ENCODE data around the gene HOGA1. TPM values are rescaled to one million over a fixed set of nuclear protein-coding genes. Genes with fewer than 3 reads are reported as not detected.
"Not testable (repeated sequence)": the region's sequence is repeated elsewhere in the genome, so short reads cannot be mapped to it uniquely, and the experiment has no call there.

The HOGA1 gene
- total RNA-seq, 2 experiments from 2014 or later, result not detected

- no peaks in the 10 kb centered on the region for H3K4me1 Mint-ChIP-seq
- DNase-seq, result no peak
- no peaks in the 10 kb centered on the region for H3K27me3 Mint-ChIP-seq
- H3K9me3 Mint-ChIP-seq, result no peaks in the 10 kb centered on the region
- CTCF ChIA-PET, result interaction anchor here (0.7 to 2.2 kb wide), 4 partner anchors 12 to 254 kb away, joined by 3 to 11 read pairs (median 4); partner anchors contain the start of genes ANKRD2 and PI4K2A
- no peaks in the 10 kb centered on the region for H3K36me3 Mint-ChIP-seq (ENCODE audit: low read depth)
- no peak overlapping the region for H3K4me3 Mint-ChIP-seq
- POLR2A ChIA-PET, result no interaction called here
- no peak overlapping the region for H3K27ac Mint-ChIP-seq
Observed at GRCh38 chr10:97612386-97612785, 28.2 kb downstream of the HOGA1 start.

GRCh38 chr10:97618285-97618684, 34.1 kb downstream of the HOGA1 start:
- ChIA-PET CTCF (no interaction called here), POLR2A (no interaction called here)
- Mint-ChIP-seq H3K4me3 (no peak overlapping the region), H3K9me3 (no peaks in the 10 kb centered on the region), H3K27me3 (no peaks in the 10 kb centered on the region), H3K4me1 (no peaks in the 10 kb centered on the region), H3K36me3 (ENCODE audit: low read depth) (no peaks in the 10 kb centered on the region), H3K27ac (no peak overlapping the region)
- DNase-seq, result no peak

DNA sequence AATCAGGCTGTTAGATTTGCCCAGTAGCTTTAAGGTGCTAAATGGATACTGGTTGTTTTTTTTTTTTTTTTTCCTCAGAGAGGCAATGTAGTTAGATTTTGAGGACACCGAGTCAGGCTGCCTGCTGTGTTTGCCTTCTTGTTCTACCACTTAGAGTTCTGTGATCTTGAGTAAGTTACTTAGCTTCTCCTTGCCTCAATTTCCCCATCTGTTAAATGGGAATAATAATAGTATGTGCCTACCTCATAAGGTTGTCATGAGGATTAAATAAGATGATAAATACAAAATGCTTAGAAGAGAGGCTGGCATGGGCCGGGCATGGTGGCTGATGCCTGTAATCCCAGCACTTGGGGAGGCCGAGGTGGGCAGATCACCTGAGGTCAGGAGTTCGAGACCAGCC, 34.5 kb downstream of the HOGA1 start:
- POLR2A ChIA-PET, result no interaction called here
- no peak overlapping the region for H3K4me3 Mint-ChIP-seq
- CTCF ChIA-PET, result no interaction called here

GRCh38 chr10:97623277-97623676, 39.1 kb downstream of the HOGA1 start:
- DNase-seq, result no peak
- POLR2A ChIA-PET, result no interaction called here
- no peak overlapping the region for H3K27ac Mint-ChIP-seq
- H3K4me3 Mint-ChIP-seq, result no peak overlapping the region
- no peaks in the 10 kb centered on the region for H3K4me1 Mint-ChIP-seq
- CTCF ChIA-PET, result interaction anchor here (1.0 to 1.1 kb wide), 2 partner anchors 34 to 586 kb away, joined by 3 read pairs; no protein-coding TSS in a partner anchor
- H3K36me3 Mint-ChIP-seq (ENCODE audit: low read depth), result no peaks in the 10 kb centered on the region
- H3K27me3 Mint-ChIP-seq, result no peaks in the 10 kb centered on the region
- H3K9me3 Mint-ChIP-seq, result no peaks in the 10 kb centered on the region

More for the DNA sequence above, 34.5 kb downstream of the HOGA1 start:
- Mint-ChIP-seq H3K36me3 (ENCODE audit: low read depth) (no peaks in the 10 kb centered on the region), H3K27me3 (no peaks in the 10 kb centered on the region), H3K4me1 (no peaks in the 10 kb centered on the region), H3K9me3 (no peaks in the 10 kb centered on the region), H3K27ac (no peak overlapping the region)
- DNase-seq, result no peak

DNA sequence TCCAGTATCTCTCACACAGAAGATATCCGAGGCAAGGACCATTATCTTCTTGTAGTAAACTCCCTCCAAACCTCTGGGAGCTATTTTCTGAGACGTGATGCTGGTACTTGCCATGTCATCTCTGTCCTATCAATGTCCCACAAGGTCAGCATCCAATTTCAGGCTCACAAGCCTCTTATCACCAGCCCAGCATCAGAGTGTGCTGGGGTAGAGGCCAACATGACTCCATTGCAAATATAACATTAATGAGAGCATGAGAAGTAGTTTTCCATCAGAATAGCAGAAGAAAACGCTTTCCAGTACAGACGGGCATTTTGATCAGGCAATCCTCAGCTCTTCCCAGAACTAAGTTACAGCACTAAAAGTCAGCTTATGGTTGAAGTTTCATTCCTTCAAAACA, 43.5 kb downstream of the HOGA1 start:
- H3K36me3 Mint-ChIP-seq (ENCODE audit: low read depth), result no peaks in the 10 kb centered on the region
- no peak overlapping the region for H3K4me3 Mint-ChIP-seq
- ChIA-PET CTCF (no interaction called here), POLR2A (no interaction called here)
- peaks cover 7% of the 10 kb centered on the region for H3K4me1 Mint-ChIP-seq
- no peak overlapping the region for H3K27ac Mint-ChIP-seq
- H3K27me3 Mint-ChIP-seq, result no peaks in the 10 kb centered on the region
- H3K9me3 Mint-ChIP-seq, result no peaks in the 10 kb centered on the region
- DNase-seq, result no peak

DNA sequence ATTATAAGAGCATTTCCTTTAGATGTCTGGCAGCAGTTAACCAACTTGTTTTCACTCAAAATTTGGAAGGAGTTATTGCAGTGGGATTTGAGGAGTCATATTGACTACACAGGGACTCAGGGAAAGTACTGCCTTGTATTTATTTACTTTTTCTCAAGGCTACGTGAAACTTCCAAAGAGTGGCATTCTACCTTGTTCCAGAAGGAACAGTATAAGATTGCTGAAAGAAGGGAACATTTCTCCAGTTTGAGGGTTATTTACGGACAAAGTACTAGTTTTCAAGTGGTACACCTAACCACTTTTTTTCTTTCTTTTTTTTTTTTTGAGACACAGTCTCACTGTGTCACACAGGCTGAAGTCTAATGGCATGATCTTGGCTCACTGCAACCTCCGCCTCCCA, 44.0 kb downstream of the HOGA1 start:
- Mint-ChIP-seq H3K36me3 (ENCODE audit: low read depth) (peaks cover under 1% of the 10 kb centered on the region), H3K4me3 (no peak overlapping the region), H3K27me3 (no peaks in the 10 kb centered on the region), H3K9me3 (no peaks in the 10 kb centered on the region), H3K27ac (no peak overlapping the region), H3K4me1 (peaks cover 11% of the 10 kb centered on the region)
- no peak for DNase-seq
- ChIA-PET POLR2A (no interaction called here), CTCF (no interaction called here)

- H3K4me1 Mint-ChIP-seq, result peaks cover 18% of the 10 kb centered on the region
- ChIA-PET POLR2A (no interaction called here), CTCF (no interaction called here)
- no peak overlapping the region for H3K4me3 Mint-ChIP-seq
- H3K27me3 Mint-ChIP-seq, result no peaks in the 10 kb centered on the region
- no peak overlapping the region for H3K27ac Mint-ChIP-seq
- no peak for DNase-seq
- H3K36me3 Mint-ChIP-seq (ENCODE audit: low read depth), result peaks cover 2% of the 10 kb centered on the region
- no peaks in the 10 kb centered on the region for H3K9me3 Mint-ChIP-seq
Observed at GRCh38 chr10:97629289-97629688, 45.1 kb downstream of the HOGA1 start.

- Mint-ChIP-seq H3K9me3 (no peaks in the 10 kb centered on the region), H3K4me3 (no peak overlapping the region), H3K27me3 (no peaks in the 10 kb centered on the region), H3K27ac (no peak overlapping the region), H3K36me3 (ENCODE audit: low read depth) (peaks cover 2% of the 10 kb centered on the region), H3K4me1 (peaks cover 18% of the 10 kb centered on the region)
- ChIA-PET CTCF (no interaction called here), POLR2A (no interaction called here)
- no peak for DNase-seq
Observed at GRCh38 chr10:97631098-97631497, 46.9 kb downstream of the HOGA1 start.

GRCh38 chr10:97632949-97633884, 49.0 kb downstream of the HOGA1 start, which contains the start of gene MORN4:
TSS of gene MORN4 (minus strand) at chr10:97633500. CDS start at chr10:97619653, 13,847 bp downstream.
- no peaks in the 10 kb centered on the region for H3K27me3 Mint-ChIP-seq
- DNase-seq, result peak; percentile 94
- CTCF ChIA-PET, result no interaction called here
- H3K4me3 Mint-ChIP-seq, result peak within 1 kb of the TSS; percentile 93
- peaks cover 2% of the 10 kb centered on the region for H3K36me3 Mint-ChIP-seq (ENCODE audit: low read depth)
- peaks cover 18% of the 10 kb centered on the region for H3K4me1 Mint-ChIP-seq
- H3K27ac Mint-ChIP-seq, result peak within 1 kb of the TSS; percentile 87
- H3K9me3 Mint-ChIP-seq, result no peaks in the 10 kb centered on the region
- POLR2A ChIA-PET, result no interaction called here

DNA sequence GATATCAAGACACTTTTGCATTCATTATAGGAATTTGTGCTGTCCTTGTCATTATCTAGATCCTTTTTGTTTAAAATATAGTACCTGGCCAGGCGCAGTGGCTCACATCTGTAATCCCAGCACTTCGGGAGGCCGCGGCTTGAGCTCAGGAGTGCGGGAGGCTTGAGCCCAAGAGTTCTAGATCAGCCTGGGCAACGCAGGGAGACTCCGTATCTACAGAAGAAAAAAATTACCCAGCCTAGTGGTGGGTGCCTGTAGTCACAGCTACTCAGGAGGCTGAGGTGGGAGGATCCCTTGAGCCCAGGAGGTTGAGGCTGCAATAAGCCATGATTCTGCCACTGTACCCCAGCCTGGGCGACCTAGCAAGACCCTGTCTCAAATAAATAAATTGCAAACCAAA, 49.7 kb downstream of the HOGA1 start:
- CTCF ChIA-PET, result no interaction called here
- peaks cover 2% of the 10 kb centered on the region for H3K36me3 Mint-ChIP-seq (ENCODE audit: low read depth)

GRCh38 chr10:97635577-97635976, 51.4 kb downstream of the HOGA1 start:
- Mint-ChIP-seq H3K27ac (no peak overlapping the region), H3K9me3 (no peaks in the 10 kb centered on the region), H3K4me3 (no peak overlapping the region), H3K4me1 (peaks cover 22% of the 10 kb centered on the region), H3K27me3 (no peaks in the 10 kb centered on the region), H3K36me3 (ENCODE audit: low read depth) (peaks cover 2% of the 10 kb centered on the region)
- ChIA-PET CTCF (no interaction called here), POLR2A (no interaction called here)
- DNase-seq, result no peak

More for the DNA sequence above, 49.7 kb downstream of the HOGA1 start:
- POLR2A ChIA-PET, result no interaction called here
- peak overlapping the region; percentile 93 for H3K4me3 Mint-ChIP-seq
- peaks cover 18% of the 10 kb centered on the region for H3K4me1 Mint-ChIP-seq
- DNase-seq, result no peak
- no peaks in the 10 kb centered on the region for H3K27me3 Mint-ChIP-seq
- no peaks in the 10 kb centered on the region for H3K9me3 Mint-ChIP-seq
- H3K27ac Mint-ChIP-seq, result peak overlapping the region; percentile 87

GRCh38 chr10:97639090-97639489, 54.9 kb downstream of the HOGA1 start:
- H3K27me3 Mint-ChIP-seq; DNase-seq; H3K4me3 Mint-ChIP-seq; H3K36me3 Mint-ChIP-seq (ENCODE audit: low read depth); H3K27ac Mint-ChIP-seq; POLR2A ChIA-PET; H3K9me3 Mint-ChIP-seq: not testable (repeated sequence)
- CTCF ChIA-PET, result interaction anchor here (1.1 kb wide), 1 partner anchor 179 kb away, joined by 3 read pairs; no protein-coding TSS in a partner anchor
- peaks cover 24% of the 10 kb centered on the region for H3K4me1 Mint-ChIP-seq

DNA sequence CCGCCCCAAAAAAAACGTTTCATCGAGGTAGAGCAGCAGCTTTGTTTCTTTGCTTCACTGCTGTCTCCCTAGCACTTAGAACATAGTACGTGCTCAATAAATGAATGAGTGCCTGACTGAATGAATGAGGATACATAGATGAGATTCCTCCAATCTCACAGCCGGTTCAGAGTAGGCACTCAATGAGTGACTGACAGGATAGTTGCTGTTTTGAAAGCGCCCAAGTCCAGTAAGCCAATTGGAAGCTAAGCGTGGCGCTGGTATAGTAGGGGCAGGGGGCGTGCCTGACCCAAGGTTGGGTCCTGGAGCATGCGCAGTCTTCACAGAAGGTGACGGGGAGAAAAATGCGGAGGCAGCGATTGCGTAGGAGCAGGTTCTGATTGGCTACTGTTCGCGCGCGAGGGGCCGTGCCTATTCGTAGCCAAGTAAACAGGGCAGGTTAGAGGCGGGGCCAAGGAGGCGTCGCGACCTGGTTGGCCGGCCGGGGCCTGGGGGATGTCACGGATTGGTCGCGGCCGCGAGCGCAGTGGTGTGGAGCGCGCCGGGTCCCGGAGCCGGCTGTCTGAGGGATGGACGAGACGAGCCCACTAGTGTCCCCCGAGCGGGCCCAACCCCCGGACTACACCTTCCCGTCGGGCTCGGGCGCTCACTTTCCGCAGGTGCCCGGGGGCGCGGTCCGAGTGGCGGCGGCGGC, 56.1 kb downstream of the HOGA1 start, which contains the start of gene PI4K2A:
TSS of gene PI4K2A (plus strand) at position 498 of the 694 bp plus-strand sequence. CDS start at position 570, 72 bp downstream.
- Mint-ChIP-seq H3K36me3 (ENCODE audit: low read depth) (peaks cover 10% of the 10 kb centered on the region), H3K4me1 (peaks cover 24% of the 10 kb centered on the region), H3K27me3 (no peaks in the 10 kb centered on the region), H3K9me3 (no peaks in the 10 kb centered on the region), H3K4me3 (peak within 1 kb of the TSS; percentile 94), H3K27ac (peak within 1 kb of the TSS; percentile 95)
- CTCF ChIA-PET, result interaction anchor here (0.6 to 1.9 kb wide), 4 partner anchors 25 to 1571 kb away, joined by 3 to 4 read pairs (median 4); no protein-coding TSS in a partner anchor
- peak; percentile 100 for DNase-seq
- POLR2A ChIA-PET, result interaction anchor here (0.5 to 0.7 kb wide), 3 partner anchors 9 to 249 kb away, joined by 3 to 4 read pairs (median 3); no protein-coding TSS in a partner anchor

All from activated CD4-positive, alpha-beta T cell treated with anti-CD3 and anti-CD28 coated beads, Interleukin-2, amount 10 ng/mL, durations not matched to agents 7 days and 5 days (primary cell).